Measurements from ENCODE around the gene CYB561D2. TPM values are rescaled to one million over a fixed set of nuclear protein-coding genes. Genes with fewer than 3 reads are reported as not detected.
A peak's percentile ranks its signal among the peaks of the same experiment; 100 is the strongest.

CYB561D2 gene
- total RNA-seq, 2 donors from 2014 or later = 18.1 to 34.3 TPM

DNA sequence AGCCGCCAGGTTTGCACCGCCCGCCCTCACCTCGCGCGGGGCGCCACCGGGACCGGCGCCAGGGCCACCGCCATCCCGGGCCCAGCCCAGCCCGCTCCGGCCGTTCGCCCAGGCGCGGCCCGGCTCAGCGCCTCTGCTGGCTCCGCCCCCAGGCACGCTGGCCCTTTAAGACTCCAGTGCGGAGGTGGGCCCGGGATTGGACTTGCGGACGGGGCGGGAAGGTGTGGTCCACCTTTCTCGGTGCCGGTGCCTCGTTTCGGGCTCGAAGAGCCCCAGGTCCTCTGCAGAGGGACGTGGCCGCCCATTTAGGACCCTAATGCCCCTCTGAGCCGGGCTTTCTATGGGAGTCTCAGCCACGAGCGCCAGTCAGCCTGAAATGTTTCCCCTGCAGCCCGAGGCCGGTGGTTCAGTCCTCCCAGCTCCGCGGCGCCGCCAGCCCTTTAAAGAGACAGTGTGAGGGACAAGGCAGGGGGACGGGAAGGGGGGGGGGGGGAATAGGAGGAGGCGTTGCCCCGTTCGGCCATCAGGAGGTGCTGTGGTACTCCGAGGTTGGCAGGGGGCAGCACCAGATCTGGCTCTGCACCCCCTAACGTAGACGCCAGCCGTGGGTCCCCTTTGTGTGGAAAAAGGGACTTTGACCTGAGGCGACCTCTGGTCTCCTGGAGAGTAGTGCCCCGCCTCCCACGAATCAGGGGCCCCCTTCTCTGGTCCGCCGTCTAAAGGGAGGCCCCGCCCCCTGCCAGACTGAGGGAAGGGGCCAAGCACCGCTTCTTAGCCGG, 29.1 kb upstream of the CYB561D2 start:
- Mint-ChIP-seq H3K9me3 (no peaks in the 10 kb centered on the region), H3K36me3 (no peaks in the 10 kb centered on the region), H3K27ac (peak overlapping the region; percentile 87 to 94)
- peak; percentile 85 to 86 for ATAC-seq
- DNase-seq (ENCODE audit: low spot score in 2 of 2) = peak; percentile 86 to 91

DNA sequence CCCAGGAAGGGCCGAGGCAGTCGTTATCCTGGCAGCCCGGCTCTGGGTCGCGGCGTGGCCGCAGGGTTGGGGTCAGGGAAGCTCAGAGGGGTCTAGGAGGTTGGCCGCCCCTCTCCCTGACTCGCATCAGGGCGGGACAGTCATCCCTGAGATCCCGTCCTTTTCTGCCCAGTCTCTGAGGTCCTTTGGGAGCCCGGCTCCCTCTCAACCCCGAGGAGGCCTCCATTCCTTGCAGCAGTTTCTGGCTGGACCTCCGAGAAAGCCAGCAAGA, 28.6 kb upstream of the CYB561D2 start:
- ATAC-seq (no peak), DNase-seq (ENCODE audit: low spot score in 2 of 2) (no peak)
- H3K9me3 Mint-ChIP-seq = no peaks in the 10 kb centered on the region
- peak overlapping the region in 1 of 2 donors; percentile 87 for H3K27ac Mint-ChIP-seq
- H3K36me3 Mint-ChIP-seq = no peaks in the 10 kb centered on the region

DNA sequence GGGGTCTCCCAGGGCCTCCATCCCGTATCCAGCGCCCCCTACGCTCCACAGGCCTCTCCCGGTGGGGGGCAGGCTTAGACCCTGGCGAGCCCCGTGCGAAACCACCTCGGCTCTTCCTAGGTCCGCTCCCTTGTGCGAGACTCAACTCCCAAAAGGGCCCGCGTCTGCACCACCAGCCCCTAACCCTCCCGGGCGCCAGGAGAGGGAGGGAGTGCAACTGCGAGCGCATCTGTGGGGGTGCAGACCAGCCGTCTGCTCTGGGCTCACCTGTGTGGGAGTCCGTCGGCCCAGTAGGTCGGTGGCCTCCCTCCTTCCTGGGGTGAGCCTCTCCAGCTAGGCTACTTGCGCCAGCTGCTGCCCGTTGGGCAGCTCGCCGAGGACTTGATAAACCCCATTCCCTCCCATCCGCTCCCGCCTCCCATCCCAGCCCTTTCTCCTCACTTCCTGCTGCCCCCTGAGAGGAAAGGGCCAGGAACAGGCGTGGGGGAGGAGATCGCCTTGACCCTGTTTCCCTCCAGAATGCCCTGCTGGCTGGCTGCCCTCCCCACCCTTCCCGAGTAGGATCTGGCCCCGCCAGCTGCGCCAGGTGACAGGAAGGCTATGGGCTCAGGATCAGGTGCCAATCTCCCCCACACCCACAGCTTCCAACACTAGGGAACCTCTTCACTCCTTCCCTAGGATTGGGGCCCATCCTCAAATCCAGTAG, 28.1 kb upstream of the CYB561D2 start, which contains the start of gene HYAL2:
Gene HYAL2, minus strand, starts transcription at position 360 of the 706 bp plus-strand sequence. CDS start 2,256 bp downstream, outside the sequence.
- DNase-seq (ENCODE audit: low spot score in 2 of 2) (no peak), ATAC-seq (no peak)
- Mint-ChIP-seq H3K9me3 (no peaks in the 10 kb centered on the region), H3K27ac (peak within 1 kb of the TSS; percentile 87 to 94), H3K36me3 (no peaks in the 10 kb centered on the region)

DNA sequence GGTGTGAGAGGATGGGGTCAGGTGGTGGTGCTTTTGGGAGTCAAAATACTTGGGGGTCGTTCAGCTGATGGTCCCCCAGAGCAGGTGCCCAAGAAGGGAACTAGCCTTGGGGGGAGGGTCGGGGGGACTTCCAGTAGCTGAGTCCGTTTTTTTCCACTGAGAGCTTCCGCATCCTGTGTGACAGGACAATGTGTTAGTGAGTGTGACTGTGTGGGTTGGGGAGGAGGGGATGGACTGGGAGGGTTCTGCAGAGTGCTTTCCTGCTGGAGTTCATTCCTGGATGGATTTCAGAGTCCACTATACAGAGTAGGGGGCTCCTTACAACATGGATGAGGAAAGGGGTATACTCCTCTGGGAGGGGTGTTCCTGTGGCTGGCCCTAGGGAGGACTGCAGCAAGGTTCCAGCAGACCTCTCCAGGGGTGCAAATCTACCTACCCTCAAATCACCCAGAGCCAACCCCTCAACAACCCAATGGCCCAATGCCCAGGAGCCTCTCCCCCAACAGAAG, 27.5 kb upstream of the CYB561D2 start:
- ATAC-seq (no peak), DNase-seq (ENCODE audit: low spot score in 2 of 2) (no peak)
- peak overlapping the region; percentile 49 to 87 for H3K27ac Mint-ChIP-seq
- H3K9me3 Mint-ChIP-seq = no peaks in the 10 kb centered on the region
- no peaks in the 10 kb centered on the region for H3K36me3 Mint-ChIP-seq

DNA sequence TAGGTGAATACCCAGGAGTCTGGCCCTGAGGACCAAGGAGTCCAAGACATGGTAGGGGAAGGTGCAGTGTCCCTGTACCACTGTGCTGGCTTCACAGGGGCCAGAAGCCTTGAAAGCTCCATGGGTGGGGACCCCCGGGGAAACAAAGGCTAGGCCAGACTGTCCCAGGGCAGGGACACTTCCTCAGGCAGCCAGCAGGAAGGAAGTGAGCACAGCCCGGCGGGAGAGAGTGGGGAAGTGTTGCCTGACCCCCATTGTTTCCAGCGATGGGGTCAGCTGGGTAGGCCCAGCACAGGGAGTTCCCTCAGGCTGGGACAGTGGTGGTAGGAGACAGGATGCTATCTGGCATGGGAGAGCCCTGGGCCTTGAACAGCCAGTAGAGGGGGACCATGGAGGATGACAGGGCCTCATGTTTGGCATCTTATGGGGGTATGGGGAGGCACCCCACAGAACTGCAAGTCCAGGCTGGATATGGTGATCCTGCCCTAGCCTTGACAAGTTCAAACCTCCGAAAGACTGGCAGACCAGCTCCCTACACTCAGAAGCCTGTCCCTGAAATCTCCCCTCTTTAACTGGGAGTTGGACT, 27.0 kb upstream of the CYB561D2 start:
- no peak for ATAC-seq
- DNase-seq (ENCODE audit: low spot score in 2 of 2) = no peak
- H3K36me3 Mint-ChIP-seq = no peaks in the 10 kb centered on the region
- H3K9me3 Mint-ChIP-seq = no peaks in the 10 kb centered on the region
- peak overlapping the region; percentile 49 to 87 for H3K27ac Mint-ChIP-seq

DNA sequence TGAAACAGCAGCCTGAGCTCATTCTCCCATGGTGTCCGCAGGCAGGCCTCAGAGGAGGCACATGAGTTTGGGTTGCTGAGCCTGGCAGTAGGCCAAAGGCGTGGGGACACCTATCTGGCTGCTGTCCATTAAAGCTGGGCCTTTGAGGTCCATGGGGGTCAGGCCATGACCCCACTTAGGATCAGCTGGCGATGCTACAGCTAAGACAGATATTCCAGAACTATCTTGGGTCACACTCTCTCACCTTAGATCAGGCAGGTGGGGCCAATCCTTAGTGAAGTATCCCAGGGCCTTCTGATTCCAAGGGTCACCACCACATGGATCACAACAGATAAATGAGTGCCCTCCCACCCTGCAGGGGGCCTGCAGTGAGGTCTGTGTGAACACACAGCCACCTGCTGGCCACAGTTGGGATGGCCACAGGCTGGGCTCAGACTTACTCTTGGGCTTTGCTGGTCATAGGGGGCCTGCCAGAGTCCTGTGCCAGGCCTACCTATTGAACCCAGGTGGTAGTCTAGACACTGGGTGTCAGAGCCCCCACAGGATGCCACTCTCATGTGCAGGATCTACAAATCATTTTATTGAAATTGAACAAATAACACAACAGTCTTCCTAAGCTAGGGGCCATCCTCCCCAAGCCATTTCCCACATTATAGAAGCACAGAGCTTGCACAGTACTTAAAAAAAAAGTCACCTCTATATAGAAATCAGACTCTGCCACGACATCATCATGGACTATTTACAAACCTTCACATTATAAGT, 26.1 kb upstream of the CYB561D2 start:
- peak overlapping the region; percentile 49 to 93 for H3K27ac Mint-ChIP-seq
- H3K9me3 Mint-ChIP-seq = no peaks in the 10 kb centered on the region
- H3K36me3 Mint-ChIP-seq = no peaks in the 10 kb centered on the region
- DNase-seq (ENCODE audit: low spot score in 2 of 2) (peak in 1 of 2 donors; percentile 77), ATAC-seq (peak in 1 of 2 donors; percentile 34)

DNA sequence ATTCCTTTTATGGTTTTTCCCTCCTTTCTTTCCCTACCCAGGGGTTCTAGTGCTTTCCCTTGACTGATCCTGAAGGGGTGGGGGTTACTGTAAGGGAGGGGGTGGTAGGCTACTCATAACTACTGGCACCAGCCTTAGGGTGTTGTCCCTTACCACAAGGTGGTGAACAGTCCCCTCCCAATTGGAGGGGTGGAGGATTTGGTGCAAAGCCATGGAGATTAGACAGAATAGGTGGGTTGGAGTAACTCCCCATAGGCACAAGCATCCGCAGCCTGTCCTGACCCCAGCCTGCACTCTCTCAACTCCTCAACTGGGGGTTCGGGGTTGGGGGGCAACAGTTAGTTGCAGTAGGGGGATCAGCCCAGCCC, 25.6 kb upstream of the CYB561D2 start:
- Mint-ChIP-seq H3K36me3 (no peaks in the 10 kb centered on the region), H3K27ac (peak overlapping the region in 1 of 2 donors; percentile 93), H3K9me3 (no peaks in the 10 kb centered on the region)
- no peak for DNase-seq (ENCODE audit: low spot score in 2 of 2)
- no peak for ATAC-seq

DNA sequence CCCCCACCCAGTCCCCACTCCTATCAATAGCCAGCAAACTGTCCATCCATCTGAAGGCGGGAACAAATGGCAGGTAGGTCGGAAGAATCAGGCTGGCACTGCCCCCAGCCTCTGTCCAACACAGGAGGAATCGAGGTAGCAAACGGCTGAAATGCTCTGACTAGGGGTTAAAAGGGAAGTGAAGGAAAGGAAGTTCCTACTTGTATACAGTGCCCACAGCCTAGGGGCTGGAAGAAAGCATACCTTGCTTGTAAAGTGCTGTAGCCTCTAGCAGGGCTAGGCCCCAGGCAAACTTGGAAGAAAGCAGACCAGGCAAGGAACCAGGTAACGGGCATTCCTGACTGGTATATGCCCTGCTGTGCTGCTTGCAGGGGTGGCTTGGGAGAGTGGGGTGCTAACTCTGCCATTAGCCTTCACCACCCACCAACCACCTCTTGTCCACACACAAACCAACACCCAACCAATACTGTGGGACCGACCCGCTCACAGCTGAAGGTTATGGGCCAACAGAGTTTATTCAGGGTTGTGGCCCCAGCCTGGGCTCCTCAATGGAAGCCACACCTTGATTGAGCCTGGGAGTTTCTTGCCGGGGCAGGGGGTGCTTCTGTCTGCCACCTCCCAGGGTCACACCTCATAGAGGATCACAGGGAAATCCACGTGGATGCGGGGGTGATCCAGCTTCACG, 25.0 kb upstream of the CYB561D2 start:
- Mint-ChIP-seq H3K36me3 (peaks cover 3 to 4% of the 10 kb centered on the region in 2 donors), H3K9me3 (no peaks in the 10 kb centered on the region), H3K27ac (no peak overlapping the region)
- ATAC-seq (no peak), DNase-seq (ENCODE audit: low spot score in 2 of 2) (no peak)

DNA sequence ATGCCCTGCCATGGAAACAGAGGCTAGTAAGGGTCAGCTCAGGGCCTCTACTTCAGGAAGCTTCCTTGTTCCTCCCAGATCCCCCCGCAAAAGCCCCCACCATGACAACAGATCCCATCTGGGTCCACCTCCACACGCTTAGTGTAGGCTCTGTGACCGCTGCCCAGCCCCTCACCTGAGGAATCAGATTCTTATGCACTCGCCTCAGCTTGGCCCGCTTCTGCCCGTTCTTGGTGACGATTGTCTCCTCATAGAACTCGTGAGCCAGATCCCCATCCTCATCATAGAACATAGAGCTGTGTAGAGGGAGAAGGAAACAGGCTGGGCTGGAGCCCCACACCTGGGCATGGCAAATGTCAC, 24.5 kb upstream of the CYB561D2 start:
- ATAC-seq (no peak), DNase-seq (ENCODE audit: low spot score in 2 of 2) (no peak)
- Mint-ChIP-seq H3K36me3 (peaks cover 4 to 9% of the 10 kb centered on the region in 2 donors), H3K9me3 (no peaks in the 10 kb centered on the region), H3K27ac (peak overlapping the region in 1 of 2 donors; percentile 53)

DNA sequence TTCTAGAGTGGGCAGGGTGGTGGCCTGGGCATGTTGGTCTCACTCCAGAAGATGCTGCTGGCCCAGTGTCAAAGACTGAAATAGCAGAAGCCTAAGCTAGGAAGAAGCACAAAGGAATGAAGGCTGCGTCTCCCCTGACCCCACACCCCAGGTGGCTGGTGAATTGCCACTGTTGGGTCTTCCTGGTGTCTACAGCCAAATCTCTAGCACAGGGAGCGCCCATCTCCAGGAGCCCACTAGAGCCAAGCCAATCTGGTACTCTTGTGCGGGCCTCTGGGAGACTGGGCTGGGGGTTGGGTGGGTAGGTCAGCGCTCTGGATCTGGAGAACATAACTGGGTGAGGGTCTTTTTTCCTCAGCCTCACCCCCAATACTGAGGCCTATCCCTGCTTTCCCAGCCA, 23.5 kb upstream of the CYB561D2 start:
- no peaks in the 10 kb centered on the region for H3K9me3 Mint-ChIP-seq
- DNase-seq (ENCODE audit: low spot score in 2 of 2) = no peak
- ATAC-seq = no peak
- H3K27ac Mint-ChIP-seq = peak overlapping the region; percentile 77 to 89
- H3K36me3 Mint-ChIP-seq = peaks cover 4 to 16% of the 10 kb centered on the region in 2 donors

DNA sequence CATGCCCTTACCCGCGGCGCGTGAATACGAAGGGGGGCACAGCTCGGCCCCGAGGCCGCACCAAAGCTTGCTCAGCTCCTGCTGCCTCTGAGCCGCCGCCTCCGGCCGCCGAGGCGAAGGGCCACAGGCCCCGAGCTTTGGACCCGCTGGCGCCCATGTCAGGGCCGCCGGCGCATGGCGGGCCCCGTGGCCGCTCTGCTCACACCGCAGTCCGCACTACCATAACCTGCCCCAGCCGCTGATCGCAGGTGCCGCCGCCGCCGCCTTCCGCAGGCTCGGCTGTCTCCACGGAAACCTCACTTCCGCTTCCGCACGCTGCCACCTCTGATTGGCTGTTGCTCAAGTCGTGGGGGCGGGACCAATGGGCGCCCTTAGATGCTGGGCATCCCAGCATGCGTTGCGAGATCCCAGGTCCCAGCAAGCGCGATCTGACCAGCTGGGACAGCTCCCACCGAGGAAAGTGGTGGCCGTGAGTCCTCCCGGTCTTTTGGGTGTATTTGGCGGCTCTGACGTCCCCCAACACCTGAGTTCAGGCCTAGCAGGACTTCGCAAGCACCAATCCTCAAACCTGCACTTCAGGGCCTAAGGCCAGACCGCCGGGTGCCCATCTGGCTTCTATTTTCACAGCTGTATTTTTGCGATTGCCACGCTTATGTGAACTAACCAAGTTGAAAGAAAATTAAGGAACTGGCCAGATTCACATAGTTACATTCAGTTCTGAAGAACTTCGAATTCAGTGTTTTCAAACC, 22.5 kb upstream of the CYB561D2 start, which contains the start of gene TUSC2:
Gene TUSC2, minus strand, starts transcription at position 281 of the 749 bp plus-strand sequence. Its CDS starts 124 bp downstream, at position 157.
- ATAC-seq (peak; percentile 93 to 96), DNase-seq (ENCODE audit: low spot score in 2 of 2) (peak; percentile 93 to 94)
- H3K9me3 Mint-ChIP-seq = no peaks in the 10 kb centered on the region
- peak within 1 kb of the TSS; percentile 77 to 91 for H3K27ac Mint-ChIP-seq
- H3K36me3 Mint-ChIP-seq = peaks cover 4 to 18% of the 10 kb centered on the region in 2 donors

DNA sequence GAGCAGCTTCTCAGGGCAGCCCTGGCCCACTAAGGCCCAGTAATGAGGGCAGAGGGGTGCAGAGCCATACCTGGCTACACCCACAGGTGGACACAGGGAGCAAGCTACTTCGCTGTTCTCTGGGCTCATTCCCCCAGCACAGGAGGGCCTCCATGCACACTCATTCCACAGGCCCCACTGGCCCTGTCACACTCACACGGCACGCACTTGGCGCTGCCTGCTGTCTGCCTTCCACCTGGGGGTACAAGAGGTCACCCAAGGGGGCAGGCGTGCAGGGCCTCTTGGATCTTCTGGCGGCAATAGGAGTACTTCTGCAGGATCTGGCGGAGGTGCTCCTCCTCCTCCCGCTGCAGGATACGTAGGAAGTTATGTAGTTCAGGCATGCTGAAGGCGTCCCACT, 20.3 kb upstream of the CYB561D2 start:
- H3K9me3 Mint-ChIP-seq = no peaks in the 10 kb centered on the region
- H3K36me3 Mint-ChIP-seq = peaks cover 15 to 18% of the 10 kb centered on the region in 2 donors
- DNase-seq (ENCODE audit: low spot score in 2 of 2) (no peak), ATAC-seq (no peak)
- peak overlapping the region; percentile 63 to 68 for H3K27ac Mint-ChIP-seq

DNA sequence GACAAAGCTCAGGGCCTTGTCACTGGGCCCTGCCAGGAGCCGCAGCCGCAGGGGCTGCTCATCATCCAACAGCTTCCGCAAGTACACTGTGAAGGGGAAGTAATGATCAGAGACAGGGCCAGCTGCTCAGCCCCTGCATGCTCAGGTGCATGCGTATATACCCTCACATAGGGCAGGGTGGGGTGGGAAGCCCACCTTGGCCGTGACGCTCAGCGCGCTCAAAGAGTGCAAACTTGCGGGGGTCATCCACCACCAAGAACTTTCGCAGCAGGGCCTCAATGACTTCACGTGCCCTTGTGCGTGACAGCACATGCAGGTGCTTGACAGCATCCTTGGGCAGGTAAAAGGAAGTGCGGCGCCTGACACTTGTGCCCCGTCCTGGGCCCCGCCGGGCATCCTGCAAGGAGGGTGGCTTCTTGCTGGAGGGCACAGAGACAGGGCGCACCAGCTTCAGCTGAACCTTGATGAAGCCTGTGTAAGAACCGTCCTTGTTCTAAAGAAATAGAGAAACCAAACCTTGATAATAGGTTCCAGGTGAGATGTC, 19.2 kb upstream of the CYB561D2 start:
- DNase-seq (ENCODE audit: low spot score in 2 of 2) (no peak), ATAC-seq (no peak)
- Mint-ChIP-seq H3K36me3 (peaks cover 23 to 26% of the 10 kb centered on the region in 2 donors), H3K9me3 (no peaks in the 10 kb centered on the region), H3K27ac (no peak overlapping the region)

DNA sequence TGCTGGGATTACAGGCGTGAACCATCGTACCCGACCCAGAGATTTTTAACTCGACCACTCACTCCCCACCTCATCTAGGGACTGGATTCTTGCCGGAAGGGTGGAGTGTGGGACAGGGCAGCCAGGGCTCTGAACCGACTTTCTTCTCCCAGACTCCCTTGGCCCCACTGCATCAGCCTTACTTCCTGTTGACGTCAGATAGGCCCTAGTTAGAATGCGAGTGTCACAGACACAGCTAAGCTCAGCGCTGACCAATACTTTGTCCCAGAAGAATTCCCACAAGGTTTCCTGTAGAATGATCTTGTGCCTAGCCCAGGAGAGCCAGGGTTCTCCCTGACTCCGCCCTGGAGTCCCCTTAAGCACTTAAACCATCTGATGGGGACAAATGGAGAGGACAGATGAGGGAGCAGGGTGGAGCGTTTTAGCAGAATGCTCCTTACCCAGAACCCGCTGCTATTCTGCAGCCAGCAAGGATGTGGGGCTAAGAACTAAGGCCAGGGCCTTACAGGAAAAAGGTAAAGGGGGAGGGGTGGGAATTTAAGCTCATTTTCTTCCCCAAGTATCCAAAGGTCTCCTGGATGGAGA, 16.8 kb upstream of the CYB561D2 start:
- no peak for DNase-seq (ENCODE audit: low spot score in 2 of 2)
- ATAC-seq = no peak
- peaks cover 43% of the 10 kb centered on the region in 2 donors for H3K36me3 Mint-ChIP-seq
- no peaks in the 10 kb centered on the region for H3K9me3 Mint-ChIP-seq
- peak overlapping the region; percentile 81 to 93 for H3K27ac Mint-ChIP-seq
